Stomach (tissue), 4 donors: Measurements from ENCODE around the gene DOK6.

Experiments used
- POLR2A ChIP-seq, 4 donors: fragments of 450-650 bp; IDR thresholded peaks; one replicate each; pipeline ENCODE4 v1.6.1; 2016; ENCODE audit warnings: antibody characterized with exemption in 4 of 4, control low read depth in 2 of 4, mild to moderate bottlenecking in 1 of 4, moderate library complexity in 1 of 4
- TF ChIP-seq, protein P1 (sequence below), 7 experiments: fragments of 450-650 bp in 4 of 7; fragments of 200-600 bp in 3 of 7; sonication (generic) in 3 of 7; IDR thresholded peaks; one replicate each; pipeline ENCODE4 v1.5.1; 2016 to 2019; ENCODE audit warnings: antibody characterized with exemption in 7 of 7, control low read depth in 2 of 7, mild to moderate bottlenecking in 1 of 7

DNA sequence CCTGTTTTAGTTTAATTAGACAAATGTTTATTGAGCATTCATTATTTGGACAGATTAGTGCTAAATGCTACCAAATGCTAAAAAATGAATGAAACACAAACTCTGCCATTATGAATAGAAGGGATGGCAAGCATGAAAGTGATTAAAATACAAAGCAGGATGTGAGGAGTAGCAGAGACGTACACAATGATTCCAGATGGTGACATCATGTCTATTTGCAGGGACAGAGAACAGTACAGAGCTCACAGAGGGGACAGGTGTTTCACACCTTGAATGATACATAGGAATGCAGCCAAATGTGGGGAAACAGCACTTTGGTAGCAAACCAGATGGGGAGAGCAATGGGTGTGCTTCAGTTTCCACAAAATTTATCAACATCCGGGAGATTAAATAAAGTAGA, 470.7 kb downstream of the DOK6 start:
- TF ChIP-seq, protein P1, sequence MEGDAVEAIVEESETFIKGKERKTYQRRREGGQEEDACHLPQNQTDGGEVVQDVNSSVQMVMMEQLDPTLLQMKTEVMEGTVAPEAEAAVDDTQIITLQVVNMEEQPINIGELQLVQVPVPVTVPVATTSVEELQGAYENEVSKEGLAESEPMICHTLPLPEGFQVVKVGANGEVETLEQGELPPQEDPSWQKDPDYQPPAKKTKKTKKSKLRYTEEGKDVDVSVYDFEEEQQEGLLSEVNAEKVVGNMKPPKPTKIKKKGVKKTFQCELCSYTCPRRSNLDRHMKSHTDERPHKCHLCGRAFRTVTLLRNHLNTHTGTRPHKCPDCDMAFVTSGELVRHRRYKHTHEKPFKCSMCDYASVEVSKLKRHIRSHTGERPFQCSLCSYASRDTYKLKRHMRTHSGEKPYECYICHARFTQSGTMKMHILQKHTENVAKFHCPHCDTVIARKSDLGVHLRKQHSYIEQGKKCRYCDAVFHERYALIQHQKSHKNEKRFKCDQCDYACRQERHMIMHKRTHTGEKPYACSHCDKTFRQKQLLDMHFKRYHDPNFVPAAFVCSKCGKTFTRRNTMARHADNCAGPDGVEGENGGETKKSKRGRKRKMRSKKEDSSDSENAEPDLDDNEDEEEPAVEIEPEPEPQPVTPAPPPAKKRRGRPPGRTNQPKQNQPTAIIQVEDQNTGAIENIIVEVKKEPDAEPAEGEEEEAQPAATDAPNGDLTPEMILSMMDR (IDR thresholded peaks at IDR 0.05), result no peak
- TF ChIP-seq POLR2A (IDR thresholded peaks at IDR 0.05), result no peak
